GM18951 (cell line): ENCODE results near the gene ORC3.

Experiments
- POLR2A ChIP-seq: IDR thresholded peaks from 4 replicates; pipeline ENCODE4 v1.6.1; 2011; ENCODE audit warnings: mild to moderate bottlenecking; ENCODE audit not compliant: insufficient read length, insufficient read depth; ENCODE audit errors: extremely low read depth
- in situ Hi-C: fragments of 300-500 bp; cut with MboI; formaldehyde crosslinking; loops from one replicate; pipeline ENCODE4 v1.12.0; 2022; ENCODE audit warnings: low sequenced_read_pairs, mixed read lengths, inconsistent platforms; ENCODE audit not compliant: unreplicated experiment

ORC3 gene

DNA sequence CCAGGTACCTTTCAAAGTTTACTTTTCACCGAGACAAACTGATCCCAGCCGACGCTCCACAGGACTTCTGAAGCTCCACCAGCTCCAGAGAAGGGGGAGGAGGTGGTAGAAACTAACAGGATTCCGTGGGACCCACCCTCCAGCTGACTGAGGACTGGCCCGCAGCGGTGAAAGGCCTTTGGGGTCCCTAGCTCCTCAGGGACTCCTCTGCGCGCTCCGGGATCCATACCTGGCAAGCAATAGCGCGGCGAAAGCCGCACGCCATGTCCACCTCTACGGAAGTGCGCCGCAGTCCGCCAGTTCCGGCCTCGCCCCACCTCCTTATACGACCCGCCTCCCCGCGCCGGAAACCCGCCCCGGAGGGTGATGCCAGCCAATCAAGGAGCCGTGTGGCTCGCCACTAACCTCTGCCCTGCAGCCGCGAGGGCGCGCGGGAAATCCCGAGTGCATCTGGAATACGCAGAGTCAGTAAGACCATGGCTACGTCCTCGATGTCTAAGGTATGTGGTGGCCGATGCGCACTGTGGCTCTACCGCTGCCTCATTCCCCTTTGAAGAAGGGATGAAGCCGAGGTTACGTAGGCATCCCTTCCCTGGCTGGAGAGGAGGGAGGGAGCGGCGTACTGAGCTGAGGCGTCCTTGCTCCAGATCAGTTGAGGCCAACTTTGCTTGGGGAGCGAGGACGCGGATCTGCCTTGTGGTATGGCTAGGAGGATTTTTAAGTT is at the start of gene ORC3, which contains the start of gene RARS2:
ORC3 (plus strand) TSS at position 443 of the 724 bp plus-strand sequence; CDS start at position 477, 34 bp downstream.
RARS2 (minus strand) TSS at position 295 of the 724 bp plus-strand sequence; CDS start at position 265, 30 bp downstream.
- TF ChIP-seq POLR2A, result peak; percentile 91
- in situ Hi-C loops, result no loop called here

GRCh38 chr6:87540539-87540938 is 49.4 kb upstream of the ORC3 start:
- no peak for TF ChIP-seq POLR2A
- in situ Hi-C loops, result no loop called here

GRCh38 chr6:87541041-87541440 is 48.9 kb upstream of the ORC3 start:
- no peak for TF ChIP-seq POLR2A
- in situ Hi-C loops, result no loop called here

DNA sequence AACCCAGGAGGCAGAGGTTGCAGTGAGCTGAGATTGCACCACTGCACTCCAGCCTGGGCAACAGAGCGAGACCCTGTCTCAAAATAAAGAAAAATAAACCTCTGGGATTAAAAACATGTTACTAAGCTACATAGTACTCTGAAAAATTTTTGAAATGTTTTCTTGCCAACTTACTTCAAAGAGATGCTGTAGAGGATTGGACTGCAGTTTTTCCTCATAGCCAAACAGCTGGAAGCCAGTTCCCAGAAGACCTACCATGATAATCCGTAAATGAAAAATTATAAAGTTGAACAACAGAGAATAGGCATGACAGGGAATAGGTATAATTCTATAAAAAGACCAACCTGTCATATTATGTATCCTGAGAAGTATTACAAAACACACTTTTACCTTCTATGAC is 48.2 kb upstream of the ORC3 start:
- TF ChIP-seq POLR2A, result no peak
- in situ Hi-C loops, result no loop called here

GRCh38 chr6:87543696-87544473 is 46.0 kb upstream of the ORC3 start:
- in situ Hi-C loops, result no loop called here
- TF ChIP-seq POLR2A, result no peak

GRCh38 chr6:87544474-87544735 is 45.5 kb upstream of the ORC3 start:
- TF ChIP-seq POLR2A, result no peak
- in situ Hi-C loops, result no loop called here

GRCh38 chr6:87551799-87552198 is 38.1 kb upstream of the ORC3 start:
- in situ Hi-C loops, result no loop called here

DNA sequence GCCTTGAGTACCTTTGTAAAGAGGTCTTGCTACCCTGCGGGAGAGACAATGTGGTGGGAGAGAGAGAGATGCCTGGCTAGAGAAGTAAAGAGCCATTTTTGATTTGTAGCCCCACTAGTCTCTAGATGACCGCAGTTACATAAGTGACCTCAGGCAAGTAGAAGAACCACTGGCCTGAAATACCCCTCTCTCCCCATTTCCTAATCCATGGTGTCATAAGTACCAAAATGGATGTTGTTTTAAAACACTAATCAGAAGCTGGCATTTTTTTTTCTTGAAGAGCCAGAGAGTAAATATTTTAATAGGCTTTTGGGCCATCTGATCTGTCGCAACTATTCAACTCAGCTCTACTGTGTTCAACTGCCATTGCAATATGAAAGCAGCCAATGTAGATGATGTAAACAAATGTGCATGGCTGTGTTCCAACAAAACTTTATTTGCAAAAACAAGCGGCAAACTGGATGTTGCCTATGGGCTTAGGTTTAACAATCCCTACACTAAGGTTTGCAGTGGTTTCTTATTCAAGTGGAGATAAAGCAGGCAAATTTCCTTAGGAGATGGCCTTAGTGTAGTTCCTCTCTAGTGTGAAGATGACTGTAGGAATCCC is 36.7 kb upstream of the ORC3 start:
- in situ Hi-C loops, result no loop called here
- no peak for TF ChIP-seq POLR2A

More at GRCh38 chr6:87551799-87552198, 38.1 kb upstream of the ORC3 start:
- TF ChIP-seq POLR2A, result no peak

GRCh38 chr6:87555506-87555905 is 34.4 kb upstream of the ORC3 start:
- in situ Hi-C loops, result no loop called here
- no peak for TF ChIP-seq POLR2A

DNA sequence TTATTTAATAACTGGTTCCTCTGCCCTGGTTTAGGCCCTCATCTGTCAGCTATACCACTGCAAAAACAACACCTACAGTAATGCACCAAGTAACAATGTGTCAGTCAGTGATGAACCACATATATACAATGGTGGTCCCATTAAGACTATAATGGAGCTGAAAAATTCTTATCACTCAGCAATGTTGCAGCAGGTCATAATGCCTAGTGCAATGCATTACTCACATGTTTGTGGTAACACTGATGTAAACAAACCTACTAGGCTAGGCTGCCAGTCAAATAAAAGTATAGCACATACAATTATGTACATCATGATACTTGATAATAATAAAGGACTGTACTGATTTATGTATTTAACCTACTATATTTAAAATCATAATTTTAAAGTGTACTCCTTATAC is 31.5 kb upstream of the ORC3 start:
- in situ Hi-C loops, result no loop called here
- no peak for TF ChIP-seq POLR2A

DNA sequence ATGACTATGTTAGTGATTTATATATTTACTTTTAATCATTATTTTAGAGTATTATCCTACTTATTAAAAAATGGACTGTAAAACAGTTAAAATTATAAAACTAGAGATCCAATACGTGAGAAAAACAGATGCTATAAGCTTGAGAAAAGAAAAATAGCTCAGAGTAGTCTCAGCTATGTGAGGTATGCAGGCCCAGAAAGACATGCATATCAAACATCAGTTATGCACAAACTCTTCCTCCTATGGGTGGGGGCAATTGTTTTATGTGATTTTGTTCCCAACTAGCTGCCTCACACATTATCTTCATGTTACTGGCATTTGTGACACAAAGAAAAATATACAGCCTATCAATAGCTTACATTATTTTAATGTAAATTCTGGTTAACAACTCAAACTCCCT is 28.9 kb upstream of the ORC3 start:
- no peak for TF ChIP-seq POLR2A
- in situ Hi-C loops, result no loop called here

- no peak for TF ChIP-seq POLR2A
- in situ Hi-C loops, result no loop called here
Observed at GRCh38 chr6:87572021-87572420, 17.9 kb upstream of the ORC3 start.

GRCh38 chr6:87572883-87573282 is 17.1 kb upstream of the ORC3 start:
- in situ Hi-C loops, result no loop called here
- TF ChIP-seq POLR2A, result no peak
